ENCODE measurements around the gene NAP1L1.
"Not testable (repeated sequence)": the region's sequence is repeated elsewhere in the genome, so short reads cannot be mapped to it uniquely, and the experiment has no call there.

NAP1L1 gene

GRCh38 chr12:75996861-75997447 lies 87.5 kb downstream of the NAP1L1 start:
- Histone ChIP-seq H3K27ac (no peak overlapping the region), H3K4me2 (no peak overlapping the region), H3K9ac (no peak overlapping the region), H3K9me3 (no peaks in the 10 kb centered on the region), H3K27me3 (no peaks in the 10 kb centered on the region), H4K20me1 (no peaks in the 10 kb centered on the region), H3K4me3 (no peak overlapping the region), H3K36me3 (no peaks in the 10 kb centered on the region), H3K4me1 (no peaks in the 10 kb centered on the region)
- no peak for TF ChIP-seq Cebpa-rat (IDR thresholded peaks at IDR 0.05)

- Histone ChIP-seq H3K4me1 (no peaks in the 10 kb centered on the region), H3K36me3 (no peaks in the 10 kb centered on the region), H3K27me3 (no peaks in the 10 kb centered on the region), H3K27ac (no peak overlapping the region), H3K9me3 (no peaks in the 10 kb centered on the region), H3K4me2 (no peak overlapping the region), H3K9ac (no peak overlapping the region), H3K4me3 (no peak overlapping the region), H4K20me1 (no peaks in the 10 kb centered on the region)
- TF ChIP-seq Cebpa-rat (IDR thresholded peaks at IDR 0.05) = no peak
These were observed 88.8 kb downstream of the NAP1L1 start for GRCh38 chr12:75995691-75996090.

GRCh38 chr12:75994069-75994740 lies 90.3 kb downstream of the NAP1L1 start:
- H3K4me2 ChIP-seq = no peak overlapping the region
- H3K27ac ChIP-seq = no peak overlapping the region

GRCh38 chr12:75991753-75992152 lies 92.7 kb downstream of the NAP1L1 start:
- Histone ChIP-seq H3K4me2 (no peak overlapping the region), H3K27ac (no peak overlapping the region), H3K27me3 (no peaks in the 10 kb centered on the region), H4K20me1 (no peaks in the 10 kb centered on the region), H3K9me3 (no peaks in the 10 kb centered on the region), H3K9ac (no peak overlapping the region), H3K4me1 (no peaks in the 10 kb centered on the region), H3K4me3 (no peak overlapping the region), H3K36me3 (no peaks in the 10 kb centered on the region)
- no peak for TF ChIP-seq Cebpa-rat (IDR thresholded peaks at IDR 0.05)

More at GRCh38 chr12:75994069-75994740, 90.3 kb downstream of the NAP1L1 start:
- Histone ChIP-seq H3K27me3 (no peaks in the 10 kb centered on the region), H3K4me1 (no peaks in the 10 kb centered on the region), H3K9ac (no peak overlapping the region), H3K36me3 (no peaks in the 10 kb centered on the region), H3K4me3 (no peak overlapping the region), H3K9me3 (no peaks in the 10 kb centered on the region), H4K20me1 (no peaks in the 10 kb centered on the region)
- TF ChIP-seq Cebpa-rat (IDR thresholded peaks at IDR 0.05) = no peak

GRCh38 chr12:75990189-75990912 lies 94.1 kb downstream of the NAP1L1 start:
- Histone ChIP-seq H3K4me2 (no peak overlapping the region), H3K27ac (no peak overlapping the region), H3K4me1 (no peaks in the 10 kb centered on the region), H3K4me3 (no peak overlapping the region), H4K20me1 (no peaks in the 10 kb centered on the region), H3K9me3 (no peaks in the 10 kb centered on the region), H3K36me3 (no peaks in the 10 kb centered on the region), H3K27me3 (no peaks in the 10 kb centered on the region), H3K9ac (no peak overlapping the region)
- no peak for TF ChIP-seq Cebpa-rat (IDR thresholded peaks at IDR 0.05)

GRCh38 chr12:75987709-75988108 lies 96.8 kb downstream of the NAP1L1 start:
- not testable (repeated sequence) for H3K36me3 ChIP-seq, H4K20me1 ChIP-seq, H3K9me3 ChIP-seq, H3K4me2 ChIP-seq, H3K4me1 ChIP-seq, H3K27ac ChIP-seq, H3K9ac ChIP-seq, H3K4me3 ChIP-seq, H3K27me3 ChIP-seq
